H9 (cell line): ENCODE results near the gene MYH7. TPM values are rescaled to one million over a fixed set of nuclear protein-coding genes. Genes with fewer than 3 reads are reported as not detected.
"Not testable (repeated sequence)": the region's sequence is repeated elsewhere in the genome, so short reads cannot be mapped to it uniquely, and the experiment has no call there.

Experiments
- DNase-seq: peaks from one replicate; pipeline ENCODE4 v3.0.0-alpha.2; 2017
- H2AFZ ChIP-seq: one replicate; pipeline ENCODE4 v1.6.1; 2013; ENCODE audit warnings: mild to moderate bottlenecking, low read length, control low read depth, moderate library complexity
- H2AK5ac ChIP-seq: 2 replicates; pipeline ENCODE4 v1.6.1; 2013; ENCODE audit warnings: low read length, control low read depth, mixed read lengths; ENCODE audit not compliant: insufficient read length
- H2BK120ac ChIP-seq: one replicate; pipeline ENCODE4 v1.6.1; 2013; ENCODE audit warnings: low read depth, mild to moderate bottlenecking, low read length, control low read depth, inconsistent platforms; ENCODE audit not compliant: poor library complexity, severe bottlenecking
- H2BK12ac ChIP-seq: 2 replicates; pipeline ENCODE4 v1.6.1; 2013; ENCODE audit warnings: low read length, control low read depth, mixed read lengths, low read depth; ENCODE audit not compliant: insufficient read length
- H2BK15ac ChIP-seq: 2 replicates; pipeline ENCODE4 v1.6.1; 2013; ENCODE audit warnings: low read depth, low read length, control low read depth
- H2BK20ac ChIP-seq: one replicate; pipeline ENCODE4 v1.6.1; 2013; ENCODE audit warnings: low read depth, mild to moderate bottlenecking, low read length, control low read depth, inconsistent platforms; ENCODE audit not compliant: poor library complexity, severe bottlenecking
- H2BK5ac ChIP-seq: 2 replicates; pipeline ENCODE4 v1.6.1; 2013; ENCODE audit warnings: low read length, control low read depth, mixed read lengths; ENCODE audit not compliant: insufficient read length
- H3K14ac ChIP-seq: 2 replicates; pipeline ENCODE4 v1.6.1; 2013; ENCODE audit warnings: low read length, control low read depth; ENCODE audit not compliant: insufficient read depth
- H3K18ac ChIP-seq: 2 replicates; pipeline ENCODE4 v1.6.1; 2013; ENCODE audit warnings: low read depth, mild to moderate bottlenecking, mixed read lengths, low read length, control low read depth; ENCODE audit not compliant: insufficient read length
- H3K23ac ChIP-seq: 2 replicates; pipeline ENCODE4 v1.6.1; 2013; ENCODE audit warnings: low read length, control low read depth, mixed read lengths, low read depth; ENCODE audit not compliant: insufficient read length
- H3K23me2 ChIP-seq: 2 replicates; pipeline ENCODE4 v1.6.1; 2013; ENCODE audit warnings: low read depth, mild to moderate bottlenecking, mixed read lengths, low read length, control low read depth; ENCODE audit not compliant: insufficient read length, poor library complexity, severe bottlenecking
- H3K27ac ChIP-seq: 2 replicates; pipeline ENCODE4 v1.5.1; 2013; ENCODE audit warnings: low read length, control low read depth, mixed read lengths, low read depth; ENCODE audit not compliant: insufficient read length
- H3K27me3 ChIP-seq: 2 replicates; pipeline ENCODE4 v1.6.1; 2013; ENCODE audit warnings: low read length, control low read depth, inconsistent platforms; ENCODE audit not compliant: insufficient read depth
- H3K4ac ChIP-seq: 2 replicates; pipeline ENCODE4 v1.6.1; 2013; ENCODE audit warnings: low read depth, mild to moderate bottlenecking, control low read depth, inconsistent platforms, low read length, moderate library complexity
- H3K4me1 ChIP-seq: 2 replicates; pipeline ENCODE4 v1.6.1; 2013; ENCODE audit warnings: low read length, control low read depth, inconsistent platforms; ENCODE audit not compliant: insufficient read depth
- H3K4me2 ChIP-seq: 2 replicates; pipeline ENCODE4 v1.6.1; 2013; ENCODE audit warnings: low read length, control low read depth, mixed read lengths; ENCODE audit not compliant: insufficient read length, insufficient read depth
- H3K56ac ChIP-seq: 2 replicates; pipeline ENCODE4 v1.6.1; 2013; ENCODE audit warnings: low read depth, mild to moderate bottlenecking, mixed read lengths, low read length, control low read depth; ENCODE audit not compliant: insufficient read length
- H3K79me1 ChIP-seq: 2 replicates; pipeline ENCODE4 v1.6.1; 2013; ENCODE audit warnings: low read depth, mild to moderate bottlenecking, moderate library complexity, low read length, control low read depth, inconsistent platforms; ENCODE audit not compliant: insufficient read depth, poor library complexity, severe bottlenecking
- H3K79me2 ChIP-seq: 2 replicates; pipeline ENCODE4 v1.6.1; 2013; ENCODE audit warnings: low read length, control low read depth, inconsistent platforms; ENCODE audit not compliant: insufficient read depth
- H3K9ac ChIP-seq: 2 replicates; pipeline ENCODE4 v1.6.1; 2013; ENCODE audit warnings: low read length, control low read depth, mixed read lengths; ENCODE audit not compliant: insufficient read length; ENCODE audit errors: extremely low read depth
- H3K9me3 ChIP-seq: one replicate; pipeline ENCODE4 v1.6.1; 2013; ENCODE audit warnings: low read depth, low read length, inconsistent platforms; ENCODE audit not compliant: control insufficient read depth
- H3T11ph ChIP-seq: one replicate; pipeline ENCODE4 v1.6.1; 2013; ENCODE audit warnings: mild to moderate bottlenecking, low read length, control low read depth, inconsistent platforms
- H4K20me1 ChIP-seq: one replicate; pipeline ENCODE4 v1.6.1; 2013; ENCODE audit not compliant: control insufficient read depth, insufficient read length, insufficient read depth
- H4K5ac ChIP-seq: 2 replicates; pipeline ENCODE4 v1.6.1; 2013; ENCODE audit warnings: low read depth, mild to moderate bottlenecking, mixed read lengths, low read length, control low read depth; ENCODE audit not compliant: insufficient read length
- H4K8ac ChIP-seq: replicated peaks from 2 replicates; pipeline ENCODE4 v1.6.1; 2013; ENCODE audit warnings: low read length, control low read depth, mixed read lengths, low read depth; ENCODE audit not compliant: insufficient read length
- H4K91ac ChIP-seq: 2 replicates; pipeline ENCODE4 v1.6.1; 2013; ENCODE audit warnings: low read depth, mild to moderate bottlenecking, moderate library complexity, mixed read lengths, low read length, control low read depth; ENCODE audit not compliant: insufficient read length
- H3K27ac Mint-ChIP-seq, 3 experiments: 2 replicates in 2 of 3; 3 replicates in 1 of 3; pipeline ENCODE4 v1.8.0; 2020 to 2021; ENCODE audit warnings: mixed read lengths in 3 of 3, mild to moderate bottlenecking in 1 of 3, moderate library complexity in 1 of 3
- H3K27me3 Mint-ChIP-seq: 2 replicates; pipeline ENCODE4 v1.8.0; 2021; ENCODE audit warnings: low read depth, mild to moderate bottlenecking, moderate library complexity, mixed read lengths
- H3K36me3 Mint-ChIP-seq, 3 experiments: 2 replicates in 2 of 3; 3 replicates in 1 of 3; pipeline ENCODE4 v1.8.0; 2020 to 2021; ENCODE audit warnings: low read depth in 3 of 3, mixed read lengths in 3 of 3; ENCODE audit not compliant: insufficient read depth in 1 of 3
- H3K4me1 Mint-ChIP-seq, 2 experiments: 2 replicates each; pipeline ENCODE4 v1.8.0; 2020; ENCODE audit warnings: mixed read lengths in 2 of 2
- H3K4me3 Mint-ChIP-seq, 2 experiments: 2 replicates in 1 of 2; 3 replicates in 1 of 2; pipeline ENCODE4 v1.8.0; 2020 to 2021; ENCODE audit warnings: mild to moderate bottlenecking in 2 of 2, mixed read lengths in 2 of 2, moderate library complexity in 1 of 2
- H3K9me3 Mint-ChIP-seq, 2 experiments: 2 replicates in 1 of 2; 3 replicates in 1 of 2; pipeline ENCODE4 v1.8.0; 2020; ENCODE audit warnings: mild to moderate bottlenecking in 2 of 2, mixed read lengths in 2 of 2, moderate library complexity in 1 of 2
- CTCF ChIP-seq: fragments of 200-600 bp; sonication (generic); conservative IDR thresholded peaks from 3 replicates; pipeline ENCODE4 v1.8.0; 2021; ENCODE audit warnings: antibody characterized with exemption, mild to moderate bottlenecking
- WGBS: extraction: QIAGEN DNeasy Blood & Tissue Kit; methylation state at CpG from one replicate; pipeline ENCODE4 v1.1.7; 2013; ENCODE audit warnings: missing lambda C conversion rate, low lambda C conversion rate, mixed read lengths; ENCODE audit not compliant: insufficient read length; ENCODE audit errors: extremely low coverage; 5-methylcytosine and 5-hydroxymethylcytosine counted together
- total RNA-seq: library from RNA; stranded (reverse); gene quantifications from 2 replicates; pipeline ENCODE4 v1.2.1, GENCODE V29; 2021

MYH7 gene
- total RNA-seq, 1 experiment from 2014 or later = not detected

- Histone ChIP-seq H3K27ac (no peak overlapping the region), H2AFZ (no peak overlapping the region), H3K4ac (no peak overlapping the region), H2BK12ac (no peak overlapping the region), H4K20me1 (no peaks in the 10 kb centered on the region), H3K9ac (no peak overlapping the region), H4K5ac (no peak overlapping the region), H3K56ac (no peak overlapping the region), H4K8ac (no peak overlapping the region), H3K4me1 (0 out of 2 replicates have a peak, but pooled peaks cover 3% of the 10 kb centered on the region), H3K4me2 (no peak overlapping the region), H3K79me1 (no peaks in the 10 kb centered on the region), H3K14ac (no peak overlapping the region), H2BK120ac (no peak overlapping the region), H3T11ph (no peak overlapping the region), H3K23ac (no peak overlapping the region), H2AK5ac (no peak overlapping the region), H2BK5ac (no peak overlapping the region), H3K18ac (no peak overlapping the region), H3K79me2 (no peaks in the 10 kb centered on the region), H3K27me3 (no peaks in the 10 kb centered on the region), H3K9me3 (no peaks in the 10 kb centered on the region), H3K23me2 (no peaks in the 10 kb centered on the region), H4K91ac (no peak overlapping the region), H2BK15ac (no peak overlapping the region), H2BK20ac (no peak overlapping the region)
- H3K36me3 Mint-ChIP-seq = no peaks in the 10 kb centered on the region; a peak in 1 of 7 replicates
- H3K9me3 Mint-ChIP-seq = 0 out of 5 replicates have a peak, but pooled peaks cover 0 to 3% of the 10 kb centered on the region in 2 experiments
- H3K27me3 Mint-ChIP-seq = peaks cover 41% of the 10 kb centered on the region
- H3K4me1 Mint-ChIP-seq = peaks cover 8 to 10% of the 10 kb centered on the region in 2 experiments
- no peak for TF ChIP-seq CTCF
- WGBS = no CpG with 5 or more reads among the region's 1 CpG
- no peak for DNase-seq
- H3K4me3 Mint-ChIP-seq = no peak overlapping the region
- no peak overlapping the region for H3K27ac Mint-ChIP-seq
These were observed 48.5 kb downstream of the MYH7 start for GRCh38 chr14:23386999-23387398.

- H3K9ac ChIP-seq = not testable (repeated sequence)
- peaks cover 44% of the 10 kb centered on the region for H3K27me3 Mint-ChIP-seq
These were observed 49.2 kb downstream of the MYH7 start for GRCh38 chr14:23386266-23386657.

More at GRCh38 chr14:23386266-23386657, 49.2 kb downstream of the MYH7 start:
- H3K36me3 Mint-ChIP-seq, H4K20me1 ChIP-seq, H3K23ac ChIP-seq, H3K4me2 ChIP-seq, H4K91ac ChIP-seq, H3T11ph ChIP-seq, H3K79me1 ChIP-seq, H2BK12ac ChIP-seq, H3K4me3 Mint-ChIP-seq, H3K4me1 ChIP-seq, H2BK120ac ChIP-seq, H3K9me3 Mint-ChIP-seq, H3K27ac Mint-ChIP-seq, H3K4ac ChIP-seq, H2AK5ac ChIP-seq, H3K14ac ChIP-seq, H3K27me3 ChIP-seq, H3K27ac ChIP-seq, H2AFZ ChIP-seq, H3K9me3 ChIP-seq, H4K5ac ChIP-seq, H3K18ac ChIP-seq, H3K79me2 ChIP-seq, H2BK20ac ChIP-seq, DNase-seq, H3K56ac ChIP-seq, H4K8ac ChIP-seq, H2BK5ac ChIP-seq, H2BK15ac ChIP-seq, H3K23me2 ChIP-seq: not testable (repeated sequence)
- H3K4me1 Mint-ChIP-seq = peaks cover 8 to 10% of the 10 kb centered on the region in 2 experiments
- no CpG with 5 or more reads among the region's 17 CpGs for WGBS
